Common myeloid progenitor, CD34-positive (primary cell): ENCODE data around the gene CDC42BPA.

ENCODE experiments used
- CTCF ChIA-PET: fragments of 350-600 bp; sonication (Branson Sonifier 250); formaldehyde crosslinking; loops from one replicate; lab custom pipeline; 2021; ENCODE audit warnings: antibody characterized with exemption; lab: Charles Lee
- POLR2A ChIA-PET: fragments of 350-600 bp; sonication (Branson Sonifier 250); formaldehyde crosslinking; loops from one replicate; lab custom pipeline; 2021; ENCODE audit warnings: antibody characterized with exemption; lab: Charles Lee
- DNase-seq, 3 donors: peaks; one replicate each; pipeline versions ENCODE4 v3.0.0 to v3.0.0-alpha.2; 2013
- H3K27ac ChIP-seq, 2 experiments: 1 replicate in 1 of 2; 2 replicates in 1 of 2; pipeline ENCODE4 v1.7.0; 2013; ENCODE audit warnings: inconsistent platforms in 2 of 2, low read length in 2 of 2, mild to moderate bottlenecking in 2 of 2, low read depth in 1 of 2, moderate library complexity in 1 of 2; ENCODE audit not compliant: severe bottlenecking in 2 of 2, insufficient read depth in 1 of 2, poor library complexity in 1 of 2
- H3K27me3 ChIP-seq, 5 experiments: replicated peaks in 2 of 5; 1 replicate in 3 of 5; 2 replicates in 2 of 5; pipeline versions ENCODE4 v1.6.1 to v1.7.0; 2013; ENCODE audit warnings: low read length in 4 of 5, mild to moderate bottlenecking in 2 of 5, moderate library complexity in 2 of 5, inconsistent platforms in 1 of 5; ENCODE audit not compliant: insufficient read depth in 5 of 5, control insufficient read depth in 4 of 5
- H3K36me3 ChIP-seq, 4 experiments: 1 replicate in 2 of 4; 2 replicates in 2 of 4; pipeline versions ENCODE4 v1.6.1 to v1.7.0; 2013; ENCODE audit warnings: low read length in 3 of 4, control low read depth in 1 of 4, mild to moderate bottlenecking in 1 of 4; ENCODE audit not compliant: control insufficient read depth in 4 of 4, insufficient read depth in 4 of 4
- H3K4me1 ChIP-seq, 4 experiments: 1 replicate in 3 of 4; 2 replicates in 1 of 4; pipeline versions ENCODE4 v1.6.1 to v1.7.1; 2013; ENCODE audit warnings: low read length in 3 of 4, mild to moderate bottlenecking in 3 of 4, control low read depth in 1 of 4, inconsistent platforms in 1 of 4, moderate library complexity in 1 of 4; ENCODE audit not compliant: control insufficient read depth in 4 of 4, insufficient read depth in 4 of 4; ENCODE audit errors: control extremely low read depth in 1 of 4
- H3K4me3 ChIP-seq, 7 experiments: 1 replicate in 4 of 7; 2 replicates in 3 of 7; pipeline versions ENCODE4 v1.5.1 to v1.7.0; 2013; ENCODE audit warnings: mild to moderate bottlenecking in 7 of 7, low read length in 6 of 7, moderate library complexity in 6 of 7, inconsistent platforms in 2 of 7, low read depth in 2 of 7, control low read depth in 1 of 7; ENCODE audit not compliant: insufficient read depth in 4 of 7, control insufficient read depth in 1 of 7; ENCODE audit errors: extremely low read depth in 1 of 7
- H3K9me3 ChIP-seq, 5 experiments: 1 replicate in 4 of 5; 2 replicates in 1 of 5; pipeline versions ENCODE4 v1.6.1 to v1.7.1; 2013; ENCODE audit warnings: low read length in 4 of 5, mild to moderate bottlenecking in 2 of 5, inconsistent platforms in 1 of 5, low read depth in 1 of 5, moderate library complexity in 1 of 5; ENCODE audit not compliant: control insufficient read depth in 4 of 5, insufficient read depth in 2 of 5; ENCODE audit errors: control extremely low read depth in 1 of 5
- WGBS: methylation state at CpG from one replicate; pipeline ENCODE4 v1.1.5; 2013; ENCODE audit not compliant: insufficient coverage; 5-methylcytosine and 5-hydroxymethylcytosine counted together

The CDC42BPA gene

GRCh38 chr1:227333423-227333822 lies 15.1 kb upstream of the CDC42BPA start:
- Histone ChIP-seq H3K27me3 (no peaks in the 10 kb centered on the region), H3K4me3 (no peak overlapping the region), H3K4me1 (no peaks in the 10 kb centered on the region), H3K9me3 (peaks cover 0 to 8% (median 0%) of the 10 kb centered on the region in 5 experiments), H3K27ac (no peak overlapping the region), H3K36me3 (no peaks in the 10 kb centered on the region)
- WGBS = 100% methylated on average over 4 of the region's 4 CpGs
- ChIA-PET POLR2A (no interaction called here), CTCF (no interaction called here)
- no peak for DNase-seq

GRCh38 chr1:227330279-227331076 lies 12.2 kb upstream of the CDC42BPA start:
- peaks cover 0 to 8% (median 0%) of the 10 kb centered on the region in 5 experiments for H3K9me3 ChIP-seq
- no peaks in the 10 kb centered on the region for H3K36me3 ChIP-seq
- POLR2A ChIA-PET = no interaction called here
- 95% methylated on average over 6 of the region's 8 CpGs for WGBS
- DNase-seq = no peak
- no peak overlapping the region for H3K27ac ChIP-seq
- H3K4me1 ChIP-seq = no peaks in the 10 kb centered on the region
- no peaks in the 10 kb centered on the region for H3K27me3 ChIP-seq
- CTCF ChIA-PET = no interaction called here
- H3K4me3 ChIP-seq = no peak overlapping the region

GRCh38 chr1:227328405-227329019 lies 10.2 kb upstream of the CDC42BPA start:
- Histone ChIP-seq H3K36me3 (no peaks in the 10 kb centered on the region), H3K9me3 (peaks cover 0 to 4% (median 0%) of the 10 kb centered on the region in 5 experiments), H3K4me3 (no peak overlapping the region), H3K27me3 (no peaks in the 10 kb centered on the region), H3K27ac (no peak overlapping the region), H3K4me1 (no peaks in the 10 kb centered on the region)
- POLR2A ChIA-PET = no interaction called here
- 89% methylated on average over 5 of the region's 6 CpGs for whole genome bisulfite sequencing
- CTCF ChIA-PET = interaction anchor here (0.9 kb wide), 1 partner anchor 12 kb away, joined by 3 read pairs; no protein-coding TSS in a partner anchor
- no peak for DNase-seq

- WGBS = 100% methylated on average over 3 of the region's 3 CpGs
Measured at GRCh38 chr1:227325156-227325555, 6.9 kb upstream of the CDC42BPA start.

GRCh38 chr1:227323967-227324268 lies 5.6 kb upstream of the CDC42BPA start:
- ChIA-PET POLR2A (no interaction called here), CTCF (no interaction called here)
- Histone ChIP-seq H3K27ac (no peak overlapping the region), H3K4me1 (peaks cover 0 to 9% (median 2%) of the 10 kb centered on the region in 4 experiments), H3K36me3 (no peaks in the 10 kb centered on the region), H3K4me3 (no peak overlapping the region), H3K27me3 (no peaks in the 10 kb centered on the region), H3K9me3 (no peaks in the 10 kb centered on the region)
- DNase-seq = no peak

More at GRCh38 chr1:227325156-227325555, 6.9 kb upstream of the CDC42BPA start:
- ChIA-PET CTCF (no interaction called here), POLR2A (no interaction called here)
- Histone ChIP-seq H3K9me3 (no peaks in the 10 kb centered on the region), H3K36me3 (no peaks in the 10 kb centered on the region), H3K4me3 (no peak overlapping the region), H3K4me1 (peaks cover 0 to 8% (median 0%) of the 10 kb centered on the region in 4 experiments), H3K27me3 (no peaks in the 10 kb centered on the region), H3K27ac (no peak overlapping the region)
- no peak for DNase-seq

- ChIA-PET POLR2A (no interaction called here), CTCF (interaction anchor here (1.4 kb wide), 1 partner anchor 117 kb away, joined by 3 read pairs; no protein-coding TSS in a partner anchor)
- H3K4me1 ChIP-seq = peaks cover 0 to 13% (median 4%) of the 10 kb centered on the region in 4 experiments
- WGBS = 91% methylated on average over 6 of the region's 9 CpGs
- no peak overlapping the region for H3K27ac ChIP-seq
- no peak overlapping the region for H3K4me3 ChIP-seq
- H3K27me3 ChIP-seq = no peaks in the 10 kb centered on the region
- H3K9me3 ChIP-seq = no peaks in the 10 kb centered on the region
- no peak for DNase-seq
- H3K36me3 ChIP-seq = no peaks in the 10 kb centered on the region
Measured at GRCh38 chr1:227323171-227323966, 5.1 kb upstream of the CDC42BPA start.
